G401 (cell line): Measurements from ENCODE around the gene PECR. TPM values are rescaled to one million over a fixed set of nuclear protein-coding genes. Genes with fewer than 3 reads are reported as not detected.

Source experiments
- total RNA-seq: library from RNA; depleted of rRNA; stranded (reverse); fragments of >200 nt; shearing (Covaris generic); gene quantifications from 2 replicates; pipeline ENCODE4 v1.2.3, GENCODE V29; 2014; rRNA removed

PECR gene
- total RNA-seq, 1 experiment from 2014 or later = 11.2 TPM

Other genes starting within 250 kb of the PECR start
- 4.0 and 4.2 TPM in 2 replicates for gene MREG, start 68.3 kb downstream of the PECR start, total RNA-seq
- gene TMEM169, start 110 bp upstream of the PECR start, total RNA-seq = 0.12 and 0.37 TPM in 2 replicates
- gene XRCC5, start 27.5 kb upstream of the PECR start, total RNA-seq = 292 and 431 TPM in 2 replicates